PC-9 (cell line): ENCODE results near the gene PIAS4. TPM values are rescaled to one million over a fixed set of nuclear protein-coding genes. Genes with fewer than 3 reads are reported as not detected.
A peak's percentile ranks its signal among the peaks of the same experiment; 100 is the strongest.

ENCODE experiments used
- BruUV-seq: library from RNA; stranded (reverse); fragments of 400-500 nt; replicated peaks from 2 replicates; lab custom pipeline; 2021; lab: Mats Ljungman, UMichigan
- CTCF ChIA-PET: fragments of 300-600 bp; sonication (Branson Sonifier 250); formaldehyde crosslinking; loops from one replicate; lab custom pipeline; 2022; ENCODE audit warnings: antibody characterized with exemption; lab: Charles Lee
- POLR2A ChIA-PET: fragments of 300-600 bp; sonication (Branson Sonifier 250); formaldehyde crosslinking; loops from one replicate; lab custom pipeline; 2022; ENCODE audit warnings: antibody characterized with exemption; ENCODE audit not compliant: unreplicated experiment; lab: Charles Lee
- DNase-seq, 2 experiments: peaks; one replicate each; pipeline versions ENCODE4 v3.0.0 to v3.0.0-alpha.2; 2015 to 2022; ENCODE audit warnings: mixed read lengths in 1 of 2
- H2AFZ ChIP-seq: fragments of 200-600 bp; sonication (generic); 2 replicates; pipeline ENCODE4 v1.8.1; 2017; ENCODE audit warnings: antibody characterized with exemption
- H3F3A ChIP-seq: fragments of 200-600 bp; sonication (generic); 2 replicates; pipeline ENCODE4 v1.8.1; 2017; ENCODE audit warnings: antibody characterized with exemption, mild to moderate bottlenecking, low read depth; ENCODE audit not compliant: insufficient read depth
- H3K27ac ChIP-seq: fragments of 200-600 bp; sonication (generic); 2 replicates; pipeline ENCODE4 v1.6.1; 2016; ENCODE audit warnings: mixed run types
- H3K27me3 ChIP-seq: fragments of 200-600 bp; sonication (generic); 2 replicates; pipeline ENCODE4 v1.6.1; 2016; ENCODE audit warnings: low read depth, mixed run types; ENCODE audit not compliant: insufficient read depth
- H3K36me3 ChIP-seq: fragments of 200-600 bp; sonication (generic); 2 replicates; pipeline ENCODE4 v1.6.1; 2016; ENCODE audit warnings: low read depth, mixed run types
- H3K4me1 ChIP-seq: fragments of 200-600 bp; sonication (generic); replicated peaks from 2 replicates; pipeline ENCODE4 v1.6.1; 2016; ENCODE audit warnings: mixed run types; ENCODE audit not compliant: insufficient read depth
- H3K4me2 ChIP-seq: fragments of 200-600 bp; sonication (generic); 2 replicates; pipeline ENCODE4 v1.6.1; 2017; ENCODE audit warnings: mixed run types
- H3K4me3 ChIP-seq: fragments of 200-600 bp; sonication (generic); 2 replicates; pipeline ENCODE4 v1.6.1; 2016; ENCODE audit warnings: mixed run types
- H3K79me2 ChIP-seq: fragments of 200-600 bp; sonication (generic); 2 replicates; pipeline ENCODE4 v1.6.1; 2017; ENCODE audit warnings: low read depth, mixed run types
- H3K9me2 ChIP-seq: fragments of 200-600 bp; sonication (generic); 2 replicates; pipeline ENCODE4 v1.8.1; 2017; ENCODE audit warnings: mild to moderate bottlenecking; ENCODE audit not compliant: insufficient read depth
- H3K9me3 ChIP-seq: fragments of 200-600 bp; sonication (generic); 2 replicates; pipeline ENCODE4 v1.8.1; 2016; ENCODE audit warnings: low read depth; ENCODE audit not compliant: insufficient read depth
- H4K20me1 ChIP-seq: fragments of 200-600 bp; sonication (generic); 2 replicates; pipeline ENCODE4 v1.8.1; 2017; ENCODE audit not compliant: insufficient read depth
- EZH2 ChIP-seq: fragments of 200-600 bp; sonication (generic); IDR thresholded peaks from 2 replicates; pipeline ENCODE4 v1.8.0; 2017; ENCODE audit warnings: antibody characterized with exemption, low read depth
- intact Hi-C: fragments of 100-400 bp; cut with micrococcal nuclease; formaldehyde crosslinking; loops from one replicate; pipeline ENCODE4 v1.10.0; 2022; ENCODE audit not compliant: unreplicated experiment
- total RNA-seq: library from RNA; stranded (reverse); gene quantifications from 2 replicates; pipeline ENCODE4 v1.2.3, GENCODE V29; 2021
- TF ChIP-seq, protein P1 (sequence below): fragments of 200-600 bp; sonication (generic); conservative IDR thresholded peaks from 2 replicates; pipeline ENCODE4 v1.6.1; 2017; ENCODE audit warnings: mixed run types, antibody characterized with exemption, mild to moderate bottlenecking, moderate library complexity

PIAS4 gene
- total RNA-seq, 1 experiment from 2014 or later, result 26.5 TPM

DNA sequence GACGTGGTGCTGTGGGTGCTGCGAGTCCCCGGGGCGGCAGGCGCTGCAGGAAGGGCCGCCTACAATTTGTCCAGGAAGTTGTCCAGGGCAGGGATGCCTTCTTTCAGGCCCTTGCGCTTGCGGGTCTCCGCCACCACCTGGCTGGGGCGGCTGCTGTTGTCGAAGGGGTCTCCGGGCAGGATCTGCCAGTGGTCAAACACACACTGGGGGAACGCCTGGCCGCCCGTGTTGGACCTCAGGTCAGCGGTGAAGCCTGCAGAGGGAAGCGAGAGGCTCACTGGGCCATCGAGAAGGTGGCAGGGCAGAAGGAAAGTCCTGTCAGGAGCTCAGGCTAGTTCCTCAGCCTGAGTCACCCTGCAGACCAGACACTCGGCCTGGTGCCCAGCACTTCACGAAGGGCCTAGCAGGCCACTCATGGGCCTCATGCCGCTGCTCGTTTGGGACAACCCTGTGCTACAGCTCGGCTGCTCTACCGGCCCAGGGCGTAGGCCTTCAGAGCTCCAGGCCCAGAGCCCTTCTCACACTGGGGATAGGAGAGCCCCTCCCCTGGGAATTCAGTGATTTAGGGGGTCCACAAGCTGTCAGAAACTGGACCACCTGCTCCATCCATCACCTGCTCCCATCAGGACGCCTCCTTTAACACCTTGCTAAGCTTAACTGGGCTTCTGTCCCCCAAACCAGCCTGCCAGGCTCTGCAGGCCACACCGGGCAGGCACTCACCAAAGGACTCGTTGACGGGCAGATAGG lies 30.9 kb upstream of the PIAS4 start:
- TF ChIP-seq, protein P1, sequence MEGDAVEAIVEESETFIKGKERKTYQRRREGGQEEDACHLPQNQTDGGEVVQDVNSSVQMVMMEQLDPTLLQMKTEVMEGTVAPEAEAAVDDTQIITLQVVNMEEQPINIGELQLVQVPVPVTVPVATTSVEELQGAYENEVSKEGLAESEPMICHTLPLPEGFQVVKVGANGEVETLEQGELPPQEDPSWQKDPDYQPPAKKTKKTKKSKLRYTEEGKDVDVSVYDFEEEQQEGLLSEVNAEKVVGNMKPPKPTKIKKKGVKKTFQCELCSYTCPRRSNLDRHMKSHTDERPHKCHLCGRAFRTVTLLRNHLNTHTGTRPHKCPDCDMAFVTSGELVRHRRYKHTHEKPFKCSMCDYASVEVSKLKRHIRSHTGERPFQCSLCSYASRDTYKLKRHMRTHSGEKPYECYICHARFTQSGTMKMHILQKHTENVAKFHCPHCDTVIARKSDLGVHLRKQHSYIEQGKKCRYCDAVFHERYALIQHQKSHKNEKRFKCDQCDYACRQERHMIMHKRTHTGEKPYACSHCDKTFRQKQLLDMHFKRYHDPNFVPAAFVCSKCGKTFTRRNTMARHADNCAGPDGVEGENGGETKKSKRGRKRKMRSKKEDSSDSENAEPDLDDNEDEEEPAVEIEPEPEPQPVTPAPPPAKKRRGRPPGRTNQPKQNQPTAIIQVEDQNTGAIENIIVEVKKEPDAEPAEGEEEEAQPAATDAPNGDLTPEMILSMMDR, result no peak
- no peak for TF ChIP-seq EZH2
- TSS peak; percentile 10 for BruUV-seq
- H3K36me3 ChIP-seq, result peaks cover 15% of the 10 kb centered on the region
- H3K79me2 ChIP-seq, result peaks cover 41% of the 10 kb centered on the region
- CTCF ChIA-PET, result no interaction called here
- no peaks in the 10 kb centered on the region for H3K27me3 ChIP-seq
- H3K4me3 ChIP-seq, result no peak overlapping the region
- DNase-seq, result no peak
- H3K9me2 ChIP-seq, result no peaks in the 10 kb centered on the region
- H4K20me1 ChIP-seq, result peaks cover 73% of the 10 kb centered on the region
- intact Hi-C loops, result no loop called here
- POLR2A ChIA-PET, result no interaction called here
- no peaks in the 10 kb centered on the region for H3K4me1 ChIP-seq
- H3F3A ChIP-seq, result peaks cover 74% of the 10 kb centered on the region
- no peak overlapping the region for H2AFZ ChIP-seq
- H3K9me3 ChIP-seq, result no peaks in the 10 kb centered on the region
- no peak overlapping the region for H3K27ac ChIP-seq
- H3K4me2 ChIP-seq, result no peak overlapping the region

DNA sequence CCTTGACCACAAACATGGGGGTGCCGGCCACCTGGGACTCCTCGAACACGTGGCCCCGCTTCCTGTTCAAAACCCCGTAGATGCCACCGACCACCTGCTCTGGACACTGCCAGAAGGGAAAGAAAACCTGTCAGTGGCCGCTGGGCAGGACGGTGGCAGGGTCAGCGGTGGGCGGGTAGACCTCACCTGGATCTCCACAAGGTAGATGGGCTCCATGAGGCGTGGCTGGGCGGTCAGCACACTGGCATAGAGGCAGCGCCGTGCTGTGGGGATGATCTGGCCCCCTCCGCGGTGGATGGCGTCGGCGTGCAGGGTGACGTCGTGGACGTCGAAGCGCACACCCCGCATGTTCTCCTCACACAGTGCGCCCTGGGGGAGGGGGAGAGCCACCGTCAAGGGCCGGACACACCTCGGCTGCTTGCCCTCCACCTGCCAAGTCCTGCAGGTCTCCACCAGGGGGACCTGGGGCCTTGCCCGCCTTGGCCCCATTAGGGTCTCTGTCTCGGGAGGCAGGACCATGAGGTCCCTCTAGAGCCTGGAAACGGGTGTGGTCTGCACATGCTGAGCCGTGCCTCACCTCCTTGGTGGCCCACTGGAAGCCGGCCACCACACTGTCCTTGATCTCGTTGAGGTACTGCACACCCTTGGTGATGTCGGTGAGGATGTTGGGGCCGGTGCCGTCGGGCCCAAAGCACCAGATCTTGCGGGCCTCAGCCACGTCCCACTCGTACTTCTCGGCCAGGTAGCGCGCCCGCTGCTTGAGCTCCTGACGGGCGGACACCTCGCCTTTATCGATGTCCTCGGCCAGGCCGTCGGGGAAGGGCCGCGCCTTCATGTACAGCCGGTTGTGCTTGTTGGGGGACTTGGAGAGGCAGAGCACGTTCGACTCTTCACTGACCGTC lies 30.0 kb upstream of the PIAS4 start:
- peaks cover 18% of the 10 kb centered on the region for H3K36me3 ChIP-seq
- H3K4me3 ChIP-seq, result no peak overlapping the region
- H3K27me3 ChIP-seq, result no peaks in the 10 kb centered on the region
- intact Hi-C loops, result no loop called here
- H2AFZ ChIP-seq, result no peak overlapping the region
- H3F3A ChIP-seq, result peaks cover 74% of the 10 kb centered on the region
- H4K20me1 ChIP-seq, result peaks cover 78% of the 10 kb centered on the region
- no peak for TF ChIP-seq EZH2
- TF ChIP-seq, protein P1, result no peak
- ChIA-PET CTCF (no interaction called here), POLR2A (no interaction called here)
- H3K9me2 ChIP-seq, result no peaks in the 10 kb centered on the region
- H3K27ac ChIP-seq, result no peak overlapping the region
- no peak for DNase-seq
- BruUV-seq, result no TSS peak
- no peaks in the 10 kb centered on the region for H3K4me1 ChIP-seq
- no peaks in the 10 kb centered on the region for H3K9me3 ChIP-seq
- peaks cover 49% of the 10 kb centered on the region for H3K79me2 ChIP-seq
- H3K4me2 ChIP-seq, result no peak overlapping the region

DNA sequence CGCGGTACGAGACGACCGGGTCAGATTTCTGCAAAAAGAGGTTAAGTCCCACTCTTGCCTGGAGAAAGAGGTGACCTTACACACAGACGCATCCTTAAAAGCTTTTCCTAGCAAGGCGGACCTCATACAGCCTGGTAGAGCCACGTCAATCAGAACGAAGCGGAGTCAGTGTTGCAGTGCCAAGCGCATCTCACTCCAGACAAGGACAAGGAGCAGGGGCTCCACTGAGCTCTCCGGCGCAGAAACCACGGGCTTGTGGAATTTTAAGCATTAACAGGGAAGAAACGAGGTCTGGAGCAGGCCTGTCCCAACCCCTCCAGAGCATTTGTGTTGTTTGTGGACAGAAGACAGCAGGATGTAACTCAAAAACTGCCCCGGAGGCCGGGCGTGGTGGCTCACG lies 29.4 kb upstream of the PIAS4 start:
- CTCF ChIA-PET, result interaction anchor here (0.7 kb wide), 1 partner anchor 9 kb away, joined by 7 read pairs; no protein-coding TSS in a partner anchor
- Histone ChIP-seq H3K9me3 (no peaks in the 10 kb centered on the region), H3K4me1 (peaks cover 3% of the 10 kb centered on the region; the same call in 1 of the 2 replicates), H3K79me2 (peaks cover 56% of the 10 kb centered on the region), H3K27ac (no peak overlapping the region), H3K27me3 (no peaks in the 10 kb centered on the region), H3K9me2 (no peaks in the 10 kb centered on the region), H3K36me3 (peaks cover 18% of the 10 kb centered on the region), H3K4me2 (no peak overlapping the region), H3K4me3 (no peak overlapping the region), H4K20me1 (peaks cover 82% of the 10 kb centered on the region), H3F3A (peaks cover 77% of the 10 kb centered on the region), H2AFZ (no peak overlapping the region)
- TF ChIP-seq, protein P1, result no peak
- TF ChIP-seq EZH2, result no peak
- no peak for DNase-seq
- POLR2A ChIA-PET, result no interaction called here
- BruUV-seq, result no TSS peak
- intact Hi-C loops, result no loop called here
